WTC11 (cell line): ENCODE measurements around the gene EYS. TPM values are rescaled to one million over a fixed set of nuclear protein-coding genes. Genes with fewer than 3 reads are reported as not detected.

Experiments used
- ATAC-seq: fragments of 200-7000 bp; cut with Tn5 transposase; 2 replicates; pipeline ENCODE4 v1.10.0; 2021; ENCODE audit warnings: mild to moderate bottlenecking, moderate library complexity
- CTCF ChIA-PET: fragments of 300-600 bp; sonication (Branson Sonifier 250); formaldehyde crosslinking; loops from one replicate; lab custom pipeline; 2021; ENCODE audit warnings: antibody characterized with exemption; lab: Charles Lee
- POLR2A ChIA-PET: fragments of 350-600 bp; sonication (Branson Sonifier 250); formaldehyde crosslinking; loops from one replicate; lab custom pipeline; 2021; ENCODE audit warnings: antibody characterized with exemption; lab: Charles Lee
- DNase-seq: peaks from one replicate; pipeline ENCODE4 v3.0.0; 2021; ENCODE audit warnings: low spot score
- H3K27ac Mint-ChIP-seq: 2 replicates; pipeline ENCODE4 v1.8.0; 2021; ENCODE audit warnings: mixed read lengths
- H3K27me3 Mint-ChIP-seq: 2 replicates; pipeline ENCODE4 v1.8.0; 2021; ENCODE audit warnings: low read depth, mild to moderate bottlenecking, moderate library complexity, mixed read lengths
- H3K36me3 Mint-ChIP-seq: 2 replicates; pipeline ENCODE4 v1.8.0; 2021; ENCODE audit warnings: mixed read lengths
- H3K4me1 Mint-ChIP-seq: 2 replicates; pipeline ENCODE4 v1.8.0; 2022; ENCODE audit warnings: mixed read lengths
- H3K4me3 Mint-ChIP-seq: 2 replicates; pipeline ENCODE4 v1.8.0; 2021; ENCODE audit warnings: mild to moderate bottlenecking, moderate library complexity, mixed read lengths
- H3K9me3 Mint-ChIP-seq: 2 replicates; pipeline ENCODE4 v1.8.0; 2021; ENCODE audit warnings: mixed read lengths
- AR ChIP-seq: fragments of 250-450 bp; sonication (Bioruptor Pico); IDR thresholded peaks from 2 replicates; pipeline ENCODE4 v1.9.0; 2021; ENCODE audit warnings: mild to moderate bottlenecking
- ATF2 ChIP-seq: sonication (generic); formaldehyde crosslinking; IDR thresholded peaks from 2 replicates; pipeline ENCODE4 v1.8.1; 2022; ENCODE audit warnings: low read depth, missing genetic modification reagents, borderline replicate concordance
- CREB1 ChIP-seq: sonication (generic); formaldehyde crosslinking; IDR thresholded peaks from 2 replicates; pipeline ENCODE4 v1.8.0; 2023; ENCODE audit warnings: mild to moderate bottlenecking, missing genetic modification reagents
- ETV6 ChIP-seq: sonication (generic); formaldehyde crosslinking; IDR thresholded peaks from 2 replicates; pipeline ENCODE4 v1.8.1; 2022; ENCODE audit warnings: mild to moderate bottlenecking, missing genetic modification reagents
- FOXP4 ChIP-seq: sonication (generic); formaldehyde crosslinking; IDR thresholded peaks from 2 replicates; pipeline ENCODE4 v1.8.0; 2022; ENCODE audit warnings: mild to moderate bottlenecking, missing genetic modification reagents
- GABPB1 ChIP-seq: sonication (generic); formaldehyde crosslinking; IDR thresholded peaks from 2 replicates; pipeline ENCODE4 v1.8.1; 2023; ENCODE audit warnings: mild to moderate bottlenecking, missing genetic modification reagents
- GRHL2 ChIP-seq: fragments of 250-450 bp; sonication (Bioruptor Pico); IDR thresholded peaks from 2 replicates; pipeline ENCODE4 v1.8.0; 2022; ENCODE audit warnings: mild to moderate bottlenecking, moderate library complexity; ENCODE audit not compliant: insufficient replicate concordance, severe bottlenecking
- JAZF1 ChIP-seq: fragments of 250-450 bp; sonication (Bioruptor Pico); IDR thresholded peaks from 2 replicates; pipeline ENCODE4 v1.9.0; 2021; ENCODE audit warnings: moderate library complexity, mild to moderate bottlenecking, inconsistent platforms
- MXD4 ChIP-seq: fragments of 250-450 bp; sonication (Bioruptor Pico); IDR thresholded peaks from 2 replicates; pipeline ENCODE4 v1.8.0; 2021; ENCODE audit warnings: mild to moderate bottlenecking, moderate library complexity, borderline replicate concordance
- NFATC4 ChIP-seq: fragments of 250-450 bp; sonication (Bioruptor Pico); IDR thresholded peaks from 2 replicates; pipeline ENCODE4 v1.9.0; 2021; ENCODE audit warnings: mild to moderate bottlenecking
- NR2C2 ChIP-seq: sonication (generic); formaldehyde crosslinking; IDR thresholded peaks from 2 replicates; pipeline ENCODE4 v1.8.0; 2022; ENCODE audit warnings: mild to moderate bottlenecking, missing genetic modification reagents
- PRDM15 ChIP-seq: sonication (generic); formaldehyde crosslinking; IDR thresholded peaks from 2 replicates; pipeline ENCODE4 v1.8.0; 2022; ENCODE audit warnings: missing genetic modification reagents
- PREB ChIP-seq: sonication (generic); formaldehyde crosslinking; IDR thresholded peaks from 2 replicates; pipeline ENCODE4 v1.8.1; 2022; ENCODE audit warnings: mild to moderate bottlenecking, missing genetic modification reagents, moderate library complexity, borderline replicate concordance
- RORB ChIP-seq: fragments of 250-450 bp; sonication (Bioruptor Pico); IDR thresholded peaks from 2 replicates; pipeline ENCODE4 v1.9.0; 2021; ENCODE audit warnings: mild to moderate bottlenecking
- TEAD1 ChIP-seq: sonication (generic); formaldehyde crosslinking; IDR thresholded peaks from 2 replicates; pipeline ENCODE4 v1.8.0; 2022; ENCODE audit warnings: mild to moderate bottlenecking, missing genetic modification reagents
- ZBTB43 ChIP-seq: sonication (generic); formaldehyde crosslinking; IDR thresholded peaks from 2 replicates; pipeline ENCODE4 v1.8.1; 2023; ENCODE audit warnings: mild to moderate bottlenecking, missing genetic modification reagents
- ZMAT4 ChIP-seq: fragments of 250-450 bp; sonication (Bioruptor Pico); IDR thresholded peaks from 2 replicates; pipeline ENCODE4 v1.9.0; 2021; ENCODE audit warnings: mild to moderate bottlenecking
- ZNF263 ChIP-seq: sonication (generic); formaldehyde crosslinking; IDR thresholded peaks from 2 replicates; pipeline ENCODE4 v1.8.1; 2022; ENCODE audit warnings: low read depth, mild to moderate bottlenecking, moderate library complexity, missing genetic modification reagents
- ZNF512 ChIP-seq: sonication (generic); formaldehyde crosslinking; IDR thresholded peaks from 2 replicates; pipeline ENCODE4 v1.8.1; 2022; ENCODE audit warnings: missing genetic modification reagents, borderline replicate concordance
- ZSCAN18 ChIP-seq: fragments of 250-450 bp; sonication (Bioruptor Pico); IDR thresholded peaks from 2 replicates; pipeline ENCODE4 v2.1.2; 2022; ENCODE audit warnings: mild to moderate bottlenecking, moderate library complexity
- total RNA-seq: library from RNA; stranded (reverse); gene quantifications from 3 replicates; pipeline ENCODE4 v1.2.3, GENCODE V29; 2021

EYS gene
- total RNA-seq, 1 experiment from 2014 or later: not detected

- TF ChIP-seq ZNF512: no peak
- no peak for TF ChIP-seq NFATC4 (CRISPR knock-in tag)
- no peak for TF ChIP-seq FOXP4 (CRISPR knock-in tag)
- no peak for TF ChIP-seq PRDM15 (CRISPR knock-in tag)
- TF ChIP-seq ZNF263 (CRISPR knock-in tag): no peak
- no peak for TF ChIP-seq ETV6 (CRISPR knock-in tag)
- TF ChIP-seq MXD4: no peak
Observed at GRCh38 chr6:64602993-64603392, 1104.0 kb downstream of the EYS start (continued).

- no peak overlapping the region for H3K4me3 Mint-ChIP-seq
- POLR2A ChIA-PET: no interaction called here
- DNase-seq (no peak), ATAC-seq (no peak)
- no peak overlapping the region for H3K27ac Mint-ChIP-seq
- peaks cover 33% of the 10 kb centered on the region for H3K36me3 Mint-ChIP-seq
- no peaks in the 10 kb centered on the region; the same call in none of the 2 replicates for H3K27me3 Mint-ChIP-seq
- CTCF ChIA-PET: no interaction called here
- H3K9me3 Mint-ChIP-seq: peaks cover 48% of the 10 kb centered on the region
- no peaks in the 10 kb centered on the region for H3K4me1 Mint-ChIP-seq
- TF ChIP-seq ZSCAN18 (CRISPR knock-in tag) (no peak), ZMAT4 (CRISPR knock-in tag) (no peak), AR (CRISPR knock-in tag) (no peak), ATF2 (CRISPR knock-in tag) (no peak), GABPB1 (CRISPR knock-in tag) (no peak), RORB (CRISPR knock-in tag) (no peak), ZBTB43 (no peak), CREB1 (CRISPR knock-in tag) (no peak), GRHL2 (CRISPR knock-in tag) (no peak), JAZF1 (CRISPR knock-in tag) (no peak), NR2C2 (CRISPR knock-in tag) (no peak), PREB (CRISPR knock-in tag) (no peak), ZNF263 (CRISPR knock-in tag) (no peak), TEAD1 (CRISPR knock-in tag) (no peak), NFATC4 (CRISPR knock-in tag) (no peak)
Observed at GRCh38 chr6:64591676-64592036, 1115.4 kb downstream of the EYS start.
